Sigmoid colon (tissue), 4 donors: ENCODE measurements around the gene DNER.
"Not testable (repeated sequence)": the region's sequence is repeated elsewhere in the genome, so short reads cannot be mapped to it uniquely, and the experiment has no call there.

Experiments
- POLR2A ChIP-seq, 2 donors: fragments of 450-650 bp; IDR thresholded peaks; one replicate each; pipeline ENCODE4 v1.6.1; 2016; ENCODE audit warnings: antibody characterized with exemption in 2 of 2, mild to moderate bottlenecking in 2 of 2, moderate library complexity in 2 of 2
- POLR2AphosphoS5 ChIP-seq, 4 donors: sonication (generic); formaldehyde crosslinking; IDR thresholded peaks; one replicate each; pipeline ENCODE4 v1.6.1; 2017; ENCODE audit warnings: antibody characterized with exemption in 4 of 4

- TF ChIP-seq POLR2A, POLR2AphosphoS5 (IDR thresholded peaks at IDR 0.05): not testable (repeated sequence)
These were observed 43.1 kb upstream of the DNER start for GRCh38 chr2:229757462-229757861.
